KMS-11 (cell line): ENCODE measurements around the gene TPD52L1.

ENCODE experiments used
- H2AFZ ChIP-seq: fragments of 200-600 bp; sonication (generic); 2 replicates; pipeline ENCODE4 v1.6.1; 2016; ENCODE audit warnings: antibody characterized with exemption, mixed run types, low read depth
- H3K27ac ChIP-seq: fragments of 200-600 bp; sonication (generic); 2 replicates; pipeline ENCODE4 v1.6.1; 2016; ENCODE audit warnings: mild to moderate bottlenecking, mixed run types
- H3K27me3 ChIP-seq: fragments of 200-600 bp; sonication (generic); 2 replicates; pipeline ENCODE4 v1.6.1; 2017; ENCODE audit warnings: mild to moderate bottlenecking, low read depth, mixed run types, moderate library complexity; ENCODE audit not compliant: insufficient read depth
- H3K36me3 ChIP-seq: fragments of 200-600 bp; sonication (generic); 2 replicates; pipeline ENCODE4 v1.6.1; 2017; ENCODE audit warnings: mild to moderate bottlenecking, mixed run types; ENCODE audit not compliant: insufficient read depth
- H3K4me1 ChIP-seq: fragments of 200-600 bp; sonication (generic); 2 replicates; pipeline ENCODE4 v1.6.1; 2016; ENCODE audit warnings: mild to moderate bottlenecking, low read depth, mixed run types; ENCODE audit not compliant: poor library complexity, severe bottlenecking
- H3K4me2 ChIP-seq: fragments of 200-600 bp; sonication (generic); 2 replicates; pipeline ENCODE4 v1.7.0; 2016; ENCODE audit warnings: mild to moderate bottlenecking, mixed run types
- H3K4me3 ChIP-seq: fragments of 200-600 bp; sonication (generic); IDR thresholded peaks from 2 replicates; pipeline ENCODE4 v1.6.1; 2017; ENCODE audit warnings: low read depth, low read length, mixed read lengths; ENCODE audit not compliant: insufficient read depth
- H3K79me2 ChIP-seq: fragments of 200-600 bp; sonication (generic); 2 replicates; pipeline ENCODE4 v1.6.1; 2016; ENCODE audit warnings: low read depth, mixed run types; ENCODE audit not compliant: insufficient read depth
- H3K9ac ChIP-seq: fragments of 200-600 bp; sonication (generic); 2 replicates; pipeline ENCODE4 v1.6.1; 2016; ENCODE audit warnings: mild to moderate bottlenecking, mixed run types
- H4K20me1 ChIP-seq: fragments of 200-600 bp; sonication (generic); 2 replicates; pipeline ENCODE4 v1.6.1; 2016; ENCODE audit warnings: mild to moderate bottlenecking, mixed run types; ENCODE audit not compliant: insufficient read depth
- TF ChIP-seq, protein P1 (sequence below): fragments of 200-600 bp; sonication (generic); conservative IDR thresholded peaks from 2 replicates; pipeline ENCODE4 v1.6.1; 2017; ENCODE audit warnings: low read depth, mild to moderate bottlenecking, antibody characterized with exemption, low read length, moderate library complexity, mixed read lengths

Gene TPD52L1

DNA sequence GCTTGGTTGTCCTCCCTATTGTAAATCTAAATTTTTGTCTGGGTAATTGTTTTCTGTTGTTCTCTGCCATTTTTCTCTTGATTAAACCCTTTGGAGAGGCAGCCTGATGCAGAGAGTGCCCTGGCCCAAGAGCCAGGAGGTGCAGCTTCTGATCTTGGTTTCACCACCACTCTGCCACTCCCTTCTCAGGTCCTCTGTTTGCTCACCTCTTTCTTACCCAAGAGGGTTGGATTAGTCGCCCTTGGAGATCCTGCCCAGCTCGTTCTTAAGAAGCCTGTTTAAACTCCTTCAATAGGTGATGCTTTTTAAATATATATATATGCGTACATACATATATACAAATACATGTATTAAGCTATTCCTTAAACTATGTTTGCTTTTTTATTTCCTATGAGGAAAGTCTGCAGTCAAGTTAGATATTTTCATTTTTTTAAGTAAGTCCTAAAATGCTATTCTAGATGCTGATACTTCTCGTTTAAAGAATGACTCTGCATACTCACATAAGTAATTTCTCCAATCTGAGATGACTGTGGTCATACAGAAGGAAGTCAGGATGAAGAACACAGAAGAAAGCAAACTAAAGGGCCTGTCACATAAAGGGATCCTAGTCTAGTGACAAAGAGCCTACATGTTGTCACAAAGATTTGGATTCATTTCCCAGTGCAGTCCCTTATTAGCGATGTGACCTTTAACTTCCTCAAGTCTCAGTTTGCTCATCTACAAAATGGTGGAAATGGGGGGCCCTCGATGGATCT is 19.9 kb downstream of the TPD52L1 start:
- no peaks in the 10 kb centered on the region for H4K20me1 ChIP-seq
- H3K79me2 ChIP-seq = no peaks in the 10 kb centered on the region
- no peaks in the 10 kb centered on the region for H3K36me3 ChIP-seq
- H3K9ac ChIP-seq = no peak overlapping the region
- H3K4me2 ChIP-seq = no peak overlapping the region
- no peak overlapping the region for H3K4me3 ChIP-seq
- TF ChIP-seq, protein P1, sequence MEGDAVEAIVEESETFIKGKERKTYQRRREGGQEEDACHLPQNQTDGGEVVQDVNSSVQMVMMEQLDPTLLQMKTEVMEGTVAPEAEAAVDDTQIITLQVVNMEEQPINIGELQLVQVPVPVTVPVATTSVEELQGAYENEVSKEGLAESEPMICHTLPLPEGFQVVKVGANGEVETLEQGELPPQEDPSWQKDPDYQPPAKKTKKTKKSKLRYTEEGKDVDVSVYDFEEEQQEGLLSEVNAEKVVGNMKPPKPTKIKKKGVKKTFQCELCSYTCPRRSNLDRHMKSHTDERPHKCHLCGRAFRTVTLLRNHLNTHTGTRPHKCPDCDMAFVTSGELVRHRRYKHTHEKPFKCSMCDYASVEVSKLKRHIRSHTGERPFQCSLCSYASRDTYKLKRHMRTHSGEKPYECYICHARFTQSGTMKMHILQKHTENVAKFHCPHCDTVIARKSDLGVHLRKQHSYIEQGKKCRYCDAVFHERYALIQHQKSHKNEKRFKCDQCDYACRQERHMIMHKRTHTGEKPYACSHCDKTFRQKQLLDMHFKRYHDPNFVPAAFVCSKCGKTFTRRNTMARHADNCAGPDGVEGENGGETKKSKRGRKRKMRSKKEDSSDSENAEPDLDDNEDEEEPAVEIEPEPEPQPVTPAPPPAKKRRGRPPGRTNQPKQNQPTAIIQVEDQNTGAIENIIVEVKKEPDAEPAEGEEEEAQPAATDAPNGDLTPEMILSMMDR = no peak
- no peak overlapping the region for H2AFZ ChIP-seq
- H3K27ac ChIP-seq = no peak overlapping the region
- no peaks in the 10 kb centered on the region for H3K27me3 ChIP-seq
- no peaks in the 10 kb centered on the region for H3K4me1 ChIP-seq

DNA sequence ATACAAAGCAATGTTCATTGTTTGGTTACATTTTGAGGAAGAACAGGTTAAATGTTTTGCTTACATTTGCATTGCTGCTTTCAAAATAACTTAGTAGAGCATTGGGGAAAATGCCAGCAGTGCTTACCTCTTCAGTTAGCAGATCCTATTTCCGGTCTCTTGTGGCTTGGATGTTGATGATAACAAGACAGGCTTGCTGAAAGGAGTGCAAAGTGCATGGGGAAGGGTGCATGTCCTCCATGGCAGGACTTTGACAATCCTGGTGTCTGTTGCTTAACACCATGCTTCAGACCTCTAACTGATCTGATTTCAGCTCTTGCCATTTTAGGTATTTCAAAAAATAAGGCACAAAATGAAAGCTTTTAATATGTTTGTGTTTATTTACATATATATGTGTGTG is 21.1 kb downstream of the TPD52L1 start:
- Histone ChIP-seq H3K27ac (no peak overlapping the region), H3K36me3 (no peaks in the 10 kb centered on the region), H3K4me3 (no peak overlapping the region), H3K9ac (no peak overlapping the region), H3K27me3 (no peaks in the 10 kb centered on the region), H4K20me1 (no peaks in the 10 kb centered on the region), H3K4me2 (no peak overlapping the region), H3K79me2 (no peaks in the 10 kb centered on the region), H2AFZ (no peak overlapping the region), H3K4me1 (no peaks in the 10 kb centered on the region)
- TF ChIP-seq, protein P1 = no peak

DNA sequence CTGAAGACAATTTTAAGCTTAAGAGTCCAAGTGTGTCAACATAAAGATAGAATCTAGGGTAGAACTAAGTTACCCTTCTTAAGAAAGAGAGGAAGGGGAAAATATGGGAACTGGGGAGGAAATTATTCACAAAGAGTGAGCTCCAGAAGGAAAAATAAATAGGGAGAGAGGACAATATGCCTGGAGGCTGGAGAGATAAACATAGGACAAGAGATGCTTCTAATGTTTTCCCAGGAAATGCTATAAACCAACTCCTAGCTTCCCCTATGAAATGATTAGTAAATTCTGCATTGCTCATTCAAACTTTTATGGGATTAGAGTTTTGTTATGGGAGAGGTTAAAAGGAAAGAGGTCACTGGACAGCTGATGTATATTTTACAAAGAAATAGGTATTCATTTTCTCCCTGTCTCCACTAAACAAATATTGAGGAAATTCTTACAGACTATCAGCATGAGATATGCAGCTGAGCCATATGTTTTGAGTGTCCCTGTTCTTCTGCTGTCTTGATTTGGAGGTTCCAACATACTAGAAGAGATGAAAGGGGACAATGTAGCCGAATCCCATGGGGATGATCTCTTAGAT is 22.0 kb downstream of the TPD52L1 start:
- H3K79me2 ChIP-seq = no peaks in the 10 kb centered on the region
- no peak overlapping the region for H3K4me2 ChIP-seq
- H3K36me3 ChIP-seq = no peaks in the 10 kb centered on the region
- no peaks in the 10 kb centered on the region for H4K20me1 ChIP-seq
- TF ChIP-seq, protein P1 = no peak
- no peaks in the 10 kb centered on the region for H3K4me1 ChIP-seq
- no peak overlapping the region for H3K27ac ChIP-seq
- no peak overlapping the region for H3K9ac ChIP-seq
- no peak overlapping the region for H3K4me3 ChIP-seq
- H3K27me3 ChIP-seq = no peaks in the 10 kb centered on the region
- no peak overlapping the region for H2AFZ ChIP-seq

DNA sequence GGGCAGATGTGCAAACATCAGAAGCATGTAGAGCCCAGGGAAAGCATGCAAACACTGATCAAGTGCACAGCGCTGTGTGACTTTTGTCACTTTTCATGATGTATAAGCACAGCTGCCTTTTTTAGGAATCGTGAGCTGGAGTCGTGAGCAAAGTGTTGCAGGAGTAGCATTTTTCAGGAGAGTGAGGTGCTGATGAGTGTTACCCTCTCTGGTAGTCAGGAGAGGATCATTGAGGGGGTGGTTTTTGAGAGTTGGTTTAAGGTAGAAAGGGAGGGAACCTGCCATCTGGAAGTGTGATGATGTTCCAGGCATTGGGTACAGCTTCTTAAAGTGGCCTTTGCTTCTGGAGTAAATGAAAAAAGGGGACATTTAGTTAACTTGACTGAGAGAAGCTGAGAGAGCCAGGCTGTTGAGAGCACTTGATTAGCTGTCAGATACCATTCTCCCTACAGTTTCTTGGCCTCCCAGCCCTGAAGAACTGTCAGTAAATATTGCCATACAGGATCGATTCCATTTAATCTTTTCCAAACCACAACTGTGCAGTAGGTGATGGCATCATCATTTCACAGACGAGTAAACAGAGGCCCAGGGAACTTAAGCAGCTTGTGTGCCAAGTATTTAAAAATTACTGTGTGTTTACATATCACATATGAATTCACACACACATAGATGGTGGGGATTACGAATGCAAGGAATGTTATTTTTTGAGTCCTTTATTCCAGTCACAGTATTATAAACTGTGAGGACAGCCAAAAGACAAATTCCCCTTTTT is 28.9 kb downstream of the TPD52L1 start:
- TF ChIP-seq, protein P1 = no peak

More for the DNA sequence above, 28.9 kb downstream of the TPD52L1 start:
- Histone ChIP-seq H3K4me3 (no peak overlapping the region), H3K4me2 (no peak overlapping the region), H3K36me3 (no peaks in the 10 kb centered on the region), H2AFZ (no peak overlapping the region), H3K9ac (no peak overlapping the region), H3K27ac (no peak overlapping the region), H3K27me3 (no peaks in the 10 kb centered on the region), H3K79me2 (no peaks in the 10 kb centered on the region), H3K4me1 (no peaks in the 10 kb centered on the region), H4K20me1 (no peaks in the 10 kb centered on the region)
